Femur (tissue), 1 donor: ENCODE results near the gene NDUFC1.

ENCODE experiments used
- DNase-seq: peaks from one replicate; pipeline ENCODE4 v3.0.0-alpha.2; 2017

The NDUFC1 gene

DNA sequence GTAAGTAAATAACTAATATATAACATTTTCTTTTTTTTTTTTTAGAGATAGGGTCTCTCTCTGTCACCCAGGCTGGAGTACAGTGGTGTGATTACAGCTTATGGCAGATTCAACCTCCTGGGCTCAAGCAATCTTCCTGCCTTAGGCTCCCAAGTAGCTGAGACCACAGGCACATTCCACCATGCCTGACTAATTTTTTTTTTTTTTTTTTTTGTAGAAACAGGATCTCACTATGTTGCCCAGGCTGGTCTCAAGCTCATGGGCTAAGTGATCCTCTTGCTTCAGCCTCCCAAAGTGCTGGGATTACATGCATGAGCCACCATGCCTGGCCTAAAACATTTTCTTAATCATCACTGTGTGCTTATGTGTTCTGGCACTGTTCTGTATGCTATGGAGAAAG, 55.0 kb downstream of the NDUFC1 start:
- DNase-seq: no peak

DNA sequence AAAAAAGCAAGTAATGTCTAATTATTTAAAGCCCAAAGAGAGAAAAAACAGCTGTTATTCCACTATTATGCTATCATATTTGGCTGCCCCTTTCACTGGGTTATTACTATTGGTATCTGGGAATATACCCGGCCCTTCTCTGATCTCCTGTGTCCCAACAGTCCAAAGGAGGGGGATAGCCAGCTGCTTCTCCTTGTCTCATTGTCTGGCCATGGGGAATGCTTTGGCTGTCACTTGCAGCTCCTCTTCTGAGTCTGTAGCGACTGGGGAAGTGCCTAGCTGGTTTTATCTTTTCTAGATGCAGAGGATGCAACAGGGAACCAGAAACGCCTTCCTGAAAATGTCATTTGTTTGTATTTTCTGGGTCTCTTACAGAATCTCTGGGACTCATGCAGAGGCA, 56.1 kb downstream of the NDUFC1 start:
- no peak for DNase-seq

DNA sequence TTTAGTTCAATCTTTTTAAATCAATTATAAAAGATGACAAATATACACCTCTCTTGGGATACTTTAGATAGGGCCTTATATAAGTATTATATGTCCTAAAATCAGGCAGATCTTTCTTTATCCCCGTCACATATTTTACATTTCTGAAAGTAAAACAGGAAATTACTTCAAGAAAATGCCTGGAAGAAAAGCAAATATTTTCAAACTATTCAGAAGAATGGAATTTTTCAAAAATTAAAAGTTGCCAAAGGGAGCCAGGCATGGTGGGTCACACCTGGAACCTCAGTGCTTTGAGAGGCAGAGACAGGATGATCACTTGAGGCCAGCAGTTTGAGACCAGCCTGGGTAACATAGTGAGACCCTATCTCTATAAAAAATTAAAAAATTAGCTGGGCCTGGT, 56.7 kb downstream of the NDUFC1 start:
- DNase-seq: no peak

DNA sequence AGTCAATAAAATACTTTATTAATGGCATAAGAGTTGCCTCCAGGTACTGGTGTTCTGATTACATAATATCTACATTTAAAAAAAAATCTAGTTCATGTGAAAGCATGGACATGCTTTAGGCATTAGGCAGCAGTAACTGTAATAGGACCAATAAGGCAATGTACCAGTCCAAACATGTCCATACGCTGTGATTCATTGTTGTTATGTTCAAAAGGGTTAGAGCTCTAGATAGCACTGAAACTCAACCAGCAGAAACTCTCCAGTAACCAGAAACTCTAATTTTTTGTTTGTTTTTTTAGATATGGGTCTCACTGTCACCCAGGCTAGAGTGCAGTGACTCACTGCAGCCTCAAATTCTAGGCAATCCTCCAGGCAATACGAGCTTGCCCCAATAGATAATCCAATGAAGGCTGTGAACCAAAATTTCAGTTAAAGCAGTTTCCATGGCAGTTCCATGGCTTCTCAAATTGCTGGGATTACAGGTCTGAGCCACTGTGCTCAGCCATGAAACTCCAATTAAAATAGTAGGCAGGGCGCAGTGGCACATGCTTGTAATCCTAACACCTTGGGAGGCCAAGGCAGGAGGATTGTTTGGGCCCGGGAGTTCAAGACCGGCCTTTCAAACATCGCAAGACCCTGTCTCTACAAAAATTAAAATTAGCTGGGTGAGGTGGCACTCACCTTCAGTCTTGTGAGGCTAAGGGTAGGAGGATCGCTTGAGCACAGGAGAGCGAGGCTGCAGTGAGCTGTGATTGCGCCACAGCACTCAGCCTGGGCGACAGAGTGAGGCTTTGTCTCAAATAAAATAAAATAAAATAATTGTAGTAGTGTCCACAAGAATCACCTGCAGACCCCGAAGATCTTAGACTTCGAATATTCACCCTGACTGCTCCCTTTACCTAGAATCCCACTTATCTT, 58.6 kb downstream of the NDUFC1 start:
- DNase-seq: no peak

DNA sequence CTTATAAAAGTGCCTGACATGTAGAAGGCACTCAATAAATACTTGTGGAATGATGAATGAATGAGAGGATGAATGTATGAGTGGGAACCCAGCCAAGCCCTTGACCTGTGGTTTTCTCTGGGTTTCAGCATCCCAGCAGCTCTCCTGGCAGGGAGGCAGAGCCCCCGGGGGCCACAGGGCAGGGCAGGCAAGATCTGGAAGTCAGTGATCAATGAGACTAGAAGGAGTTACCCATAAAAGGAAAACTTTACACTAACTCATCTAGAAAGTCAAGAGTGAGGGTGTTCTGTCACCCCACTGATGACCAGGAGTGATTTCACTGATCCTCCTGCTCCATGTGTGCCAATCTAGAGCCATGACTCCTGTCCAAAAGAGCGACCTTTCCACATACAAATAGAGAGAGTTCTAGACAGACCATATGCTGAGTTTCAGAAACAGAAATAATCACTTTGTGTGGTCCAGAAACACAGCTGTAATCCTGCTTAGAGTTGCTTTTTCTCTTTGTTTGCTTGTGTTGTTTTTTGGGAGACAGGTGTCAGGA, 59.7 kb downstream of the NDUFC1 start:
- no peak for DNase-seq

DNA sequence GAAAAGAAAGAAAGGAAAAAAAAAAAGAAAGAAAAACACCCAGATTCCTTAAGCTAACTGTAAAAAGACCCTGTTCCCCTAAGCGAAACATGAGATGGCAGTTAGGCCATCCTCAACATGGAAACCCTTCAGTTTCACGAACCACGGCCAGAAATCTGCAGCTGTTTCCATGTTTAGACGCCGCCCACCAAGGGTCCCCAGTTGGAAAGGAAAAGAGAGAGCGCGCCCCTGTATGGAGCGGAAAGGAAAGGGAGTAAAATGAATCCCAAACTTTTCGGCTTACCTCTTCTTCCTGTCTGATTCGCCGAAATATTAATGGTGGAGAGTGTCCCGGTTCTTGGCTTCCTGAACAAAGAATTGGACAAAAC, 60.5 kb downstream of the NDUFC1 start:
- DNase-seq: no peak

DNA sequence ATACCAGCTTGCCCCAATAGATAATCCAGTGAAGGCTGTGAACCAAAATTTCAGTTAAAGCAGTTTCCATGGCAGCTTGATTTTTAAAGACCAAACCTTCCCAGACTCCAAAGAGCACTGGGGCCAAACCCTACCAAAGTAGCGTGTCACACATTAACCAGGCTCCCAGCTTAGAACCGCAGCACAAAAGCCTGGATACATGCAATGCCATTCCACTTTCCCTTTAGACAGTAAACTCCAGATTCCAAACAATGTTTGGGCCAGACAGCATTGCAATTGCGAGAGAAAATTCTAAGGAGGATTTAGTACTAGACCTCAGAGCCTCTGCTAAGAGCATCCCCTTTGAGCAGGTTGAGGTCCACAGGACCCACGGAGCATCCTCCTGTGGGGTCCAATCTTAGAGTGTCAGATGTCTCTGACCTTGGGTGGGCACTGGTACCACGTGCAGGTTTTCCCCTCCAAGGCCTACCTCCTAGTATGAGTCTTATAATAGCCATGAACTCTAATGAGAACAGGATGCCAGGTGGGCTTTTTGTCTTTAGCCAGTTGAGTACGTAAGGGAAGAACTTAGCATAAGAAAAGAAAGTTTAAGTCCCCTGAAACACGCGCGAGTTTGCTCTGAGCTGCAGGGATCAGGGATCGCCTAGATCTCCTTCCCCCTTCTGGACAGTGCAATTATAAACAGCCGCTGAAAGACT, 61.0 kb downstream of the NDUFC1 start:
- no peak for DNase-seq
